ENCODE data around the gene RAB40AL. TPM values are rescaled to one million over a fixed set of nuclear protein-coding genes. Genes with fewer than 3 reads are reported as not detected.

RAB40AL gene
- total RNA-seq, 2 donors from 2014 or later: 0.59 to 4.7 TPM

GRCh38 chrX:102930990-102931756 is 5.9 kb upstream of the RAB40AL start:
- no peaks in the 10 kb centered on the region for H3K27me3 ChIP-seq (replicated peaks; ENCODE audit: insufficient read depth)
- no peak for DNase-seq (ENCODE audit: low spot score)
- H3K9me3 ChIP-seq: no peaks in the 10 kb centered on the region
- no peaks in the 10 kb centered on the region for H3K4me1 ChIP-seq (replicated peaks)
- TF ChIP-seq POLR2A (IDR thresholded peaks at IDR 0.05) (no peak), CTCF (IDR thresholded peaks at IDR 0.05) (no peak), POLR2AphosphoS5 (IDR thresholded peaks at IDR 0.05) (no peak)
- no peak overlapping the region for H3K27ac ChIP-seq
- no peaks in the 10 kb centered on the region for H3K36me3 ChIP-seq
- WGBS: 49% methylated on average over 2 of the region's 2 CpGs
- intact Hi-C loops (cut with DNase I): no loop called here
- no peak overlapping the region for H3K4me3 ChIP-seq

- no peak overlapping the region for H3K27ac ChIP-seq
- H3K27me3 ChIP-seq (replicated peaks; ENCODE audit: insufficient read depth): no peaks in the 10 kb centered on the region
- no peak for DNase-seq (ENCODE audit: low spot score)
- no peaks in the 10 kb centered on the region for H3K9me3 ChIP-seq
- intact Hi-C loops (cut with DNase I): no loop called here
- no peaks in the 10 kb centered on the region for H3K36me3 ChIP-seq
- H3K4me1 ChIP-seq (replicated peaks): no peaks in the 10 kb centered on the region
- TF ChIP-seq POLR2AphosphoS5 (IDR thresholded peaks at IDR 0.05): no peak
- no peak for TF ChIP-seq POLR2A (IDR thresholded peaks at IDR 0.05)
- TF ChIP-seq CTCF (IDR thresholded peaks at IDR 0.05): peak in 1 of 4 experiments; percentile 18
- H3K4me3 ChIP-seq: no peak overlapping the region
- 49% methylated on average over 3 of the region's 3 CpGs for WGBS
Measured at GRCh38 chrX:102934624-102935023, 2.4 kb upstream of the RAB40AL start.

GRCh38 chrX:102950908-102951866 is 14.1 kb downstream of the RAB40AL start:
- Histone ChIP-seq H3K4me3 (no peak overlapping the region), H3K9me3 (no peaks in the 10 kb centered on the region), H3K4me1 (replicated peaks) (no peaks in the 10 kb centered on the region), H3K27me3 (replicated peaks; ENCODE audit: insufficient read depth) (no peaks in the 10 kb centered on the region), H3K36me3 (no peaks in the 10 kb centered on the region), H3K27ac (no peak overlapping the region)
- intact Hi-C loops (cut with DNase I): loop anchor here (5.0 kb wide), 2 partner anchors 206 to 226 kb away; no protein-coding TSS in a partner anchor
- TF ChIP-seq POLR2A (IDR thresholded peaks at IDR 0.05) (no peak), CTCF (IDR thresholded peaks at IDR 0.05) (peak in 3 of 4 experiments; percentile 24 to 54 (median 48))
- 10% methylated on average over 14 of the region's 14 CpGs for WGBS
- peak; percentile 9 for DNase-seq (ENCODE audit: low spot score)

- Histone ChIP-seq H3K27ac (no peak overlapping the region), H3K4me1 (replicated peaks) (no peaks in the 10 kb centered on the region), H3K9me3 (no peaks in the 10 kb centered on the region), H3K36me3 (no peaks in the 10 kb centered on the region), H3K4me3 (no peak overlapping the region), H3K27me3 (replicated peaks; ENCODE audit: insufficient read depth) (no peaks in the 10 kb centered on the region)
- TF ChIP-seq POLR2A (IDR thresholded peaks at IDR 0.05) (no peak), POLR2AphosphoS5 (IDR thresholded peaks at IDR 0.05) (no peak), CTCF (IDR thresholded peaks at IDR 0.05) (no peak)
- intact Hi-C loops (cut with DNase I): no loop called here
- DNase-seq (ENCODE audit: low spot score): no peak
- 92% methylated on average over 2 of the region's 2 CpGs for WGBS
Measured at GRCh38 chrX:102957751-102958150, 20.7 kb downstream of the RAB40AL start.
